ENCODE data around the gene DIAPH2.

Gene DIAPH2

DNA sequence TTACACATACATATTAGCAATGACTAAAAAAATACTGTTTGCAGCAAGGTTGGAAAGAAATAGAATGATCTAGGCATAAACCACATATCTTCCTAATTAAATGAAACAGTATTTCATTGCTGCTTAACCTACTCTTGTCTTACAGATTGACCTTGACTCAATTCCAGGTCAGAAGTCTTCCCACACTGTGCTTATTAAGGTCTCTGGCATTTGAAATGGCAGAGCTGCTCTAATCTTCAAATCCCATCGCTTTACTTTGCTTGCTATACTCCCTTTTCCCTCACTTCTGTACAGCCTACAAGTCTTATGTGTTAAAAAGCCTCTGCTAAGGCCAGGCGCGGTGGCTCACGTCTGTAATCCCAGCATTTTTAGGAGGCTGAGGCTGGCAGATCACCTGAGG lies 623.5 kb downstream of the DIAPH2 start:
- DNase-seq (ENCODE audit: low read depth), result no peak

DNA sequence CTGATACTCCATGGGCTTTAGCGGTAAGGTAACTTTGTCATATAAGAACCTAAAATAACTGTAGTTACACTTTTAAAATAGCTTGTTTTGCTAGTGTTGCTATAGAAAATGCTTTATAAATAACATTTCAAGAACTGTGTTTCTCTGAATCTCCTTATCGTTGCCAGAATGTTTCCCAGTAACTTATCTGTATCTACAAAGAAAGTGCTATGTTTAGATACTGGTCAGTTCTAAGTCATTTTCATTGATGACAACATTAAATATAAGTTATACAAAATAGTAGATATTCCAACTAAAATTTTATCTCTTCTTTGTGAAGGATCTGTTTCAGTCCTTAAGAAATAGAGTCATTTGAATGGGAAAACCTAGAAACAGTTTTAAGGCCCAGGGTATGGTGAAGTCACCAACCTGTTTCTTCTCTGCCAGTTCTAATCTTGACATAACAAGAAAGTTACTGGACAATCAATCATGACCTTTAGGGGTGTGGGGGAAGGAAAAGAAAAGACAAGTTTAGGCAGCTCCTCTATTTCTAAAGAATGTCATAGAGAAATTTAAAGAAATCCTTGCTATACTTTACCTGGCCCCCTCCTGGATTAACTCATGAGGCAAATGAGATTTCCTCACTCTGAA lies 625.0 kb downstream of the DIAPH2 start:
- no peak for DNase-seq (ENCODE audit: low read depth)

DNA sequence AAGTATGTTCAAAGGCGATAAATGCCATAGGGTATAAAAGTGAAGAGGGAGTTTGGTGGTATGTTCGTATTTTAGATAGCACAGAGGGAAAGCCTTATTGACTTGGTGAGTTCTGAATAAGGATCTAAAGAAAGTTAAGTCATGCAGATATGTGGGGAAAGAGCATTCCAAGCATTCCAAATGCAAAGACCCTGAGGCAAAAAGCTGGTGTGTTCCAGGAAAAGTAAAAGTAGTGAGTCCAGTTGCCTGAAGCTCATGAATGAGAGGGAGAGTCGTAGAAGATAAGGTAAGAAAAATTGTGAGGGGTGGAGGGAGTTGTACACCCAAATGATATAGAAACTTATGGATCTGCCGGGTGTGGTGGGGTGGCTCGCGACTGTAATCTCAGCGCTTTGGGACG lies 625.7 kb downstream of the DIAPH2 start:
- no peak for DNase-seq (ENCODE audit: low read depth)

DNA sequence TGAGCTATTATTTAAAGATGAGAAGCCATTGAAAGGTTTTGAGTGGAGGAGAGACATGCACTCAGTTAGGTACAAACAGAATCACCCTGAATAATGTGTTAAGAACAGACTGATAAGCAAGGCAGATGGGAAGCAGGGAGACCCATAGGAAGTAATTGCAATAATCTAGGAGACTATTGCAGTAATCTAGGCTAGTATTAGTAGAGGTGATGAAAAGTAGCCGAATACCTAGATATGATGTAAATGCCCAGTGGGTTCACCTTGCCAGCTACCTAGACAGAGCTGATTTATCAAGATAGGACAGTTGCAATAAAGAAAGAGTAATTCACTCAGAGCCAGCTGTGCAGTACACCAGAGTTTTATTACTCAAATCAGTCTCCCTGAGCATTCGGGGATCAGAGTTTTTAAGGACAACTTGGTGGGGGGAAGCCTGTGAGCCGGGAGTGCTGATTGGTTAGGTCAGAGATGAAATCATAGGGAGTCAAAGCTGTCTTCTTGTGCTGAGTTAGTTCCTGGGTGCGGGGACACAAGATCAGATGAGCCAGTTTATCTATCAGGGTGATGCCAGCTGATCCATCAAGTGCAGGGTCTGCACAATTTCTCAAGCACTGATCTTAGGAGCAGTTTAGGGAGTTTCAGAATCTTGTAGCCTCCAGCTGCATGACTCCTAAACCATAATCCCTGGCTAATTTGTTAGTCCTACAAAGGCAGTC lies 626.6 kb downstream of the DIAPH2 start:
- DNase-seq (ENCODE audit: low read depth), result no peak

DNA sequence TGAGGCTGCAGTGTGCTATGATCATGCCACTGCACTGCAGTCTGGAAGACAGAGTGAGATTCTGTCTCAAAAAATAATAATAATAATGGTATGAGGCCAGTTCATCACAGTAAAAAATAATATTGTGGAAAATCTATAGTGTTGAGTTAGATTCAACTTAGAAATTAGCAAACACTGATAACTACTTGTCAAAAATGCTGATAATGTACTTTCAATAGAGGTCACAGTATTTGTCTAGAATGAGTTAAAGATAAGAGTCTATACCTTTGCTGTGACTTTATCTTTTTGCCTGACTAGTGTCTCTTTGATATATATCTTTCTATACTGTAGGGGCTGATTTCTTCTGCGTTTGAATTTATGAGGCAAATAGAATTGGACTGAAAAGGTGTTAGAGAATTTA lies 629.7 kb downstream of the DIAPH2 start:
- no peak for DNase-seq (ENCODE audit: low read depth)

DNA sequence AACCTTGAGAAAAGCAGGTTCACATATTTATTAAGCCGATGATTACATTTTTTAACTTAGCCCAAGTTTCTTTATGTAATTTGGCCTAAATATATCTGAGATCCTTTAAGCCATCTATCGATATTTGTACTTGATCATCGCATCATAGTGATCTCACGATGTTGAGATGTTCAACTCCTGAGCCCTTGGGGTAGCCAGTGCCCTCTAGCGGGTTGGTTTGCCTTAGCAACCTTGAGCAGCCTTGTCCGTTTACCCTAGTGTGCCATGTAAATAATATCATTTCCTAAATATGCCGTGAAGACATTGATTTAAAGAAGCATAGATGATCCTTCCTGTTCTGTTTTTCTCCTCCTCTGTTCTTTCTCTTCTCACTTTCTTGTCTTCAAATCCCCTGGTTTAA lies 631.3 kb downstream of the DIAPH2 start:
- no peak for DNase-seq (ENCODE audit: low read depth)

DNA sequence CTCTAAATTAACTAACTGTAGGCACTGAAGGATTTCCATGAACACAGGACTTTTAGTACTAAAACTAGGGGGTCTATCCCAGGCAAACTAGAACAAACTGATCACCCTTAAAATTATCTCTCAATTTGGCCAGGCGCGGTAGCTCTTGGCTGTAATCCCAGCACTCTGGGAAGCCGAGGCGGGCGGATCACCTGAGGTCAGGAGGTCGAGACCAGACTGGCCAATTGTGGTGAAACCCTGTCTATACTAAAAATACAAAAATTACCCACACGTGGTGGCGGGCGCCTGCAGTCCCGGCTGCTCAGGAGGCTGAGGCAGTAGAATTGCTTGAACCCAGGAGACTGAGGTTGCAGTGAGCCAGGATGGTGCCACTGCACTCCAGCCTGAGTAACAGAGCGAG lies 635.7 kb downstream of the DIAPH2 start:
- DNase-seq (ENCODE audit: low read depth), result no peak

DNA sequence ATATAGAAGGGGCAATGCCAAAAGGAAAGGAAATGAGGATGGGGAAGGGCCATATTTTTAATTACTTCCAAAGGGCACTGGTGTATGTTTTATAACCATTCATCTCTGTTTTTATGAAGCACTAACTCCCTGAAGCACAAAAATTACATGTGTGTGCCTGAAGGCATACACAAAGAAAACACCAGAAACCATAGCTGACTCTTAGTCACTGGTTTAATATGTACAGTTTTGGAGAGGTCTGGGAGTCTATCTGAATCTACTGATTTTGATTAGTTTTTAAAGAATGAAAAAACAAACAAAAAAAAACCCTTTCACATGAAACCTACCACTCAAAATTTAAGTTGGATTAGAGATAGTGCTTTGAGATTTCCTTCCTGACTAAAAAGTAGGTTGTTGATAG lies 637.8 kb downstream of the DIAPH2 start:
- DNase-seq (ENCODE audit: low read depth), result no peak

DNA sequence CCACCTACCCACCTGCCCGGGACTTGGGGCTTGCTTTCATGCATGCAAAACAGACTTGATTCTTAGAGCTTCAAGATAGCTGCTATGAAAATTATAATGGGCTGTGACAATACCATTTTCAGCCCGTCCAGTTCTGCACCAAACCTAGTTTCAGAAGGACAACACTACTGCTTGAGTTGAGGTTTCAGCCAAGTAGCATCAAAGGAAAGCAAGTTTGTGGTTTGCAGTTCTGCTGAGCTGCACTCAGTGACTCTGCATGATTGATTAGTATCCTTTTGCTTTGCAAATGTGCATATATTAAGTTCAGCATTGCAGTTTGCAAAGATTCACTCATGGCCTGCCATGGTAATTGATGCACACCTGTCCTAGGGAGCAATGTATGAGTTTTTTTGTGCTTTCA lies 641.8 kb downstream of the DIAPH2 start:
- no peak for DNase-seq (ENCODE audit: low read depth)

DNA sequence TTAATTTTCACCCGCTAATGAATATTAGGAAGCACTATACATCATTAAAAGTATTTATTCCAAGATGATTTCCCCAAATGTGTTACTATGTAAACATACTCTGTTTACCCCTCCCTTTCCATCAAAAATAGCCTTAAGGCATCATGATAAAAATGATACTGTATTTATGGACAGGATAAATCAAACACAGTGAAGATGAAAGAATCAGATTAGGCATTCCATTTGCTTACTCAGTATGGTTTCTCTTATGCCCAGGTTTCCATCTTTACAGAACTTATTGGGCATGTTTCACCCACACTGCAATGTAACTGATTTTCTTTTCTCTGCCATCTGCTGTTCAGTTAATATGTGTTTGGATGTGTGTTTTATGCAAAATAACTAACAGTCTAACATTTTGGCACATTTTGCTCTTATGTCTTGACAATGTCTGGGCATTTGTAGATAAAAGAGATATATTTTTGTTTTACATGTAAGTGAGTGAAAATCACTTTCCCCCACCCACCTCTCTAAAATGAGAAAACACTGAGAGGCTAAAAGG lies 644.3 kb downstream of the DIAPH2 start:
- DNase-seq (ENCODE audit: low read depth), result no peak

DNA sequence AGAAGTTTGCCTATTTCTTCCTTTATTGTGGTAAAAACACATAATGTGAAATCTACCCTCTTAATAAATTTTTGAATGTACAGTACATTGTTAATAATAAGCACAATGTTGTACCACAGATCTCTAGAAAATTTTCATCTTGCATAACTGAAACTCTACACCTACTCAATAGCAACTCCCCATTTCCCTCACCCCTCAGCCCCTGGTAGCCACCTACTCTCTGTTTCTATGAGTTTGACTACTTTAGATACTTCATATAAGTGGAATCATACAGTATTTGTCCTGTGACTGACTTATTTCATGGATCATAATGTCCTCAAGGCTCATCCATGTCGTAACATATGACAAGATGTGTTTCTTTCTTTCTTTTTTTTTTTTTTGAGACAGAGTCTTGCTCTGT lies 645.5 kb downstream of the DIAPH2 start:
- no peak for DNase-seq (ENCODE audit: low read depth)

DNA sequence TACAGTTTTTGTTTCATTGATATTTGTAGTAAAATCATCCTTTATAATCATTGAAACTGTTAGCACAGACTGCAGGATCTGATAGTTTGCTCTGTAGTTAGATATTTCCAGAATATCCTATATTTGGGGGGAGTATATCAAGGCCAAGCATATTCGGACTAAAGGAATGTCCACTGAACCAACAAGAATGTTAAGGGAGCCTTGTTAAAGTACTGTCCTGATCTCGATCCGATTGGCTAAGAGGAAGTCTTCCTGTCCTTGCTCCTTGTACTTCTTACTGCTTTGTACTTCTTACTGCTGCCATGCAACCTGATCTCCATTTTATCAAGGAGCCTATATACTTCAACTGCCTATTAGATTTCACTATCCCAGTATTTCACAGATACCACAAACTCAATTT lies 648.3 kb downstream of the DIAPH2 start:
- DNase-seq (ENCODE audit: low read depth), result no peak

DNA sequence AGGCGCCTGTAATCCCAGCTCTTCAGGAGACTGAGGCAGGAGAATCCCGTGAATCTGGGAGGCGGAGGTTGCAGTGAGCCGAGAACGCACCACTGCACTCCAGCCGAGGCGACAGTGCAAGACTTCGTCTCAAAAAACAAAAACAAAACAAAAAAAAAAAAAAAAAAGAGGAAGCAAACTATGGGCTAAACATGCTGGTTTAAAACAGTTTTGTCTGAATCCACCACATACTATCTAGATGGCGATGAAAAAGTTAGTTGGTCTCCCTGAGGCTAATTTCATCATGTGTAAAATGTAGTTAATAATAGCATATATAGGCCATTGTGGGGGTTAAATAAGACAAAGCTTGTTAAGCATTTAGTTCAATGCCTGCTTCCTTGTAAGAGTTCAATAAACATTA lies 650.2 kb downstream of the DIAPH2 start:
- DNase-seq (ENCODE audit: low read depth), result no peak

DNA sequence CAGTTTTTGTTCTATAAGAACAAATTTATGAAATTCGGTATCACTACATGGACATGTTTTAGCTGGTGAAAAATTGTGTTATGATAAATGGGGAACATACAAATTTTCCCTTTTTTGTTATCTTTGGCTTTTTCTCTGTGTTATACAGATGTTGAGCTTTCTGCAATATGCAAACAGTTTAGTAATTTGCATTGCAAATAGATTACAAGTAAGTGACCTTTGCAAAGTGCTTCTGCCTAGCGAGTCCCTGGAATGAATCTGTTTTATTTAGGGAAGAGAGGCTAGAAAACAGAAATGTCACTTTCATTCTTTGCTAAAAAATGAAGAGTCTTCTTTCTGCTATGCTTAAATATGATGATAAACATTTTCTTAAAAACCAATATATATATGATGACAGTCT lies 660.1 kb downstream of the DIAPH2 start:
- DNase-seq (ENCODE audit: low read depth), result no peak

DNA sequence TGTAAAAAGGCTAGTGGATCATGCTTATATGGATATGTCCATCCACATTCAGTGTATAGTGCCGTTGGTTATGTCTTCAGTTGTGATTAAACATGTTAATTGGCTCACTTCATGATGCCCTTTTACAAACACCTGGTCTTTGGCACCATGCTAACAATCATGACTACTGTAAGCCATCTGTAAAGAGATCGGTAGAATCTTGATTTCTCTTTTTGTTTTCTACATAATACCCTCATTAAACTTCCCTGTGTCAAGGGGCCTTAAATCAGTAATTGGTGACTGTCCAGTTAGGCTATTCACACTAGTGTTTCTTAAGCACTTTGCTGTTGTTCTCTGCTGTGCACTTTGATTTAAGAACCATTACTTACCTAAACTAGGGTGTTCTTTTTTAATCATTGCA lies 674.3 kb downstream of the DIAPH2 start:
- no peak for DNase-seq (ENCODE audit: low read depth)

DNA sequence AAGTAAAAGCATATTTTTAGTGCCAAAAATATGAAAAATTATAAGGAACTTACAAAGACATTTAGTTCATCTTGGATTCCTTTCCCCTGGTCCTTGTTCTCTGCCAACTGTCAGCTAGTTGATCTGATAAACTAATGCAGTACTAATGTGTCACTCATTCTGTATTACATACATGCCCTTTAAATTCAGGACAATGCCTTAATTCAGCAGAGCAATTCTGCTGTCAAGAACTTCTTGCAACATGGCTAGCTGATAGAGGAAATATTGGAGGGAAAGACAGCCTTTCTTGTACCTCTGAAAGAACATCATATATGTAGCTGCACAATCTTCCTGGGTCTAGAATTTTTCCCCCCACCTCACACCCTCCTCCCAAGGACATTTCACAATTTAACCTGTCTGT lies 679.2 kb downstream of the DIAPH2 start:
- no peak for DNase-seq (ENCODE audit: low read depth)

DNA sequence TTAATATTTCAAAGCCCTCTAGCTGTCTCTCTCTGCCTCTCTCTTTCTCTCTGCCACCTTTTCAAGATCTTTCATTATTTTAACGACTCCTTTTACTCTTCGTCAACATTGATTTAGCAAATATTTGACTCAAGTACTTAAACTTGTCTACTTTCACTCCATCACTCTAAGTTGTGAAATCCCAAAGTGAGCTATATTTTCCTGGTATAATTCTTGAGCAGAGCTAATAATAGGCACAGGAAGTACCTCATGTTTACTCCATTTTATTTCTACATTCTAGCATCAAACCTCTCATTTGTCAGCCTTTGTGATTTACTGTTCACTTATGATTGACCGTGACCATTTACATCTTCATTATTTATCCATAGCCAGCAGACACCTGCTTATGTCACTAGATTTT lies 681.6 kb downstream of the DIAPH2 start:
- no peak for DNase-seq (ENCODE audit: low read depth)

DNA sequence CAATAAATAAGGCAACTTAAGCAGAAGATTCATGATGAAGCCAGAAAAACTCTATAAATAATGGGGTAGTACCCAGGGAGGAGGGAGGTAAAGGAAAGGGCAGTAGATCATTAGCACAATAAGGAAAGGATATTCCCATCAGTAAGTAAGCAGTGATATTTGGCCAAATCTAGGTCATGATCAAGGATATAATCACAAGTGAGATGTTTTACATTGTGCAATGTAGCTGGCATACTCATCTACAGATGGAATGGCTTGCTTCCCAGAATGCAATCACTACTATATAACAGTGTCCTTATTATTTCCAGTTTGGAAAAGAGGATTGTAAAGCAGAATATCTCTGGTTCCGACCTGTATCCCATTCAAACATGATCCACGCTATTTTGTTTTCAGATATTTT lies 682.5 kb downstream of the DIAPH2 start:
- DNase-seq (ENCODE audit: low read depth), result no peak

DNA sequence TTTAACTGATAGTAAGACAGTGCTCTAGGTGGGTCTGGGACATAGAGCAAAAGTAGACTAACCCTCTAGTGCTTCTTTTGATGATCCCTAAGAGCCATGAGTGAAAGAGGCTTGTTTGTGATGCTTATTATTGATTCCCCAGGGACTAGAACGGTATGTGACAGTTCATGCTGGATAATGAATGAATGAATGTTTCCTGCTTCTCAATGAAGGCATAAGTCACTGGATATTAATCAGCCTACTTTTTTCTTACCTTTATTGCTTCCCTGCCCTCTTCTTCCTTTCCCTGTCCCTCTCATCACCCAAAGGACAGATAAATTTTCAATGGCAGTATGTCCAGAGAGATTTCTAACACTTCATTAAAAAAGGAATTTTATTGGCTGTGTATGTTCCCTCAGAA lies 685.3 kb downstream of the DIAPH2 start:
- no peak for DNase-seq (ENCODE audit: low read depth)

DNA sequence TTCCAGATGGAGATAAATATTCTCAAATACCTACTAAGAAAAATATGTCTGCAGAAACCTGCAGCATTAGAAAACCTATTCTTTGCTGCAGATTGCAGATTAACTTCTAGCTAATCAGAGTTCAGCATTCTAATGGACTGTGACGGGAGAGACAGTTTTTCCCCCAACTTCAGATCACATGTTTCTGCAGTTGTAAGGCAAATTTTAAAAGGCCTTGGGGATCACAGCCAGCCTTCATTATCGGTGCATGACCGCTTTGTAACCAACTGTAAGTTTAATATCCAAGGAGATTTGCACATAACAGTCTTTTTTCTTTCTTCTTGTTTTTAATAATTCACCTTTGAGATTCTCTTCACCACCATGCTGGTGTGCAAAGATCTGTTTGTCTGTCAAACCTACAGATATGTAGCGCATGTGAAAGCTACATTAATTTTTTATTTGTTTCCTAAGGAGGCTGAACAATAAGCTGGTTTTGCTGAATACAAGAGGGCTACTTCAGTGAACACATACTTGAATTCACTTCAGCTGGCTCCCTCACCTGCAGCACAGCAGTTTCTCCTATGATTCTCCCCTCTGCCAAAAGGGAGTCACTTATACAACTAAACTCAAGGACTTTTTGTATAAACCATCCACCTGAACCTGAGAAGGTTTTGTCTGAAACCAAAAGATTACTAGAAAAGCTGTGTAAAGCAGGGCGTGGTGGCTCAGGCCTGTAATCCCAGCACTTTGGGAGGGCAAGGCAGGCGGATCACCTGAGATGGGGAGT lies 687.5 kb downstream of the DIAPH2 start:
- DNase-seq (ENCODE audit: low read depth), result no peak

DNA sequence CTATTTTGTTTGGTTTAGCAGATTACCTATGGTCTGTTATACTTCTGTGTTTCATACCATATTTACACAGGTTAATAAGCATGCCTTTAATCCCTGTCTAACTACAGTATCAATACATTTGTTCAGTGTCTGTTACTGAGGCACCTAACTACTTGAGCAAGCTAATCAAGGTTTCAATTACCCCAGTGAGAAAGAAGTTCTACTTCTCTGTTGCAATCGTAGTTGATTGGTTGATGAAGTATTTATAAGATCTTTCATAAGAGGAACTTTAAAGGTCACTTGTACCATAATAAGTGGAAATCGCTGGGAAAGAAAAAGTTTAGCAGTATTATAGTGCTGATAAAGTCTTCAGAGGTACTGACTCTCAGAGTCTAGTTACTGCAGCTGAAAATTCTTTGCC lies 689.6 kb downstream of the DIAPH2 start:
- no peak for DNase-seq (ENCODE audit: low read depth)

DNA sequence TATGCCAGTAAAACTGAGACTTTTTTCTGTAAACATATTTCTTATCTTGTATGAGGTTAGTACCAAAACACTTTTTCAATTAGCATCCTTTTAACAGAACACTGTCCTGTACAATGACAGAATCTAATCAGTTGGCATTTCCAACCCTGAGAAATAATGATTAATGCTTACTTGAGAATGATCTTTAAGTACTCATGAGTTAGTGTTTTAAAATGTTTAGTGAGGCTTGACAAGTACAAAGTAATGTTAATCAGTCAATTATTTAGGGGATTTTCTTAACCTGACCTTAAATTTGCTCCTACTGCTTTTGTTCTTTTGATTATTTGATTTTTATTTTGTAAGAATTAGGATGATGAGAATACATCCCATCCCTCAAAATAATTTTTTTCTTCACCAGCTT lies 695.6 kb downstream of the DIAPH2 start:
- DNase-seq (ENCODE audit: low read depth), result no peak

DNA sequence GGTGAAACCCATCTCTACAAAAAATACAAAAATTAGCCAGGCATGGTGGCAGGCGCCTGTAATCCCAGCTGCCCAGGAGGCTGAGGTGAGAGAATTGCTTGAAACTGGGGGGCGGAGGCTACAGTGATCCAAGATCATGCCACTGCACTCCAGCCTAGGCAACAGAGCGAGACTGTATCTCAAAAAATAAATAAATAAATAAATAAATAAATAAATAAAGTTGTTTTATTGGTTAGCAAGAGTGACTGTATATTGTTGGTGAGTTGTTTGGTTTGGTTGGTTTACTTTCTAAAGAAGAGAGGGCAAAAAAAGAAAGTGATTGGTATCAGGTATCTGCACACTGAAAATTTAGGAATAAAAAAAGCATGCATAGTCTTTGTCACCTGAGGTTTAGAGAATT lies 700.0 kb downstream of the DIAPH2 start:
- no peak for DNase-seq (ENCODE audit: low read depth)

All from stimulated activated CD8-positive, alpha-beta memory T cell treated with anti-CD3 and anti-CD28 coated beads, Interleukin-4, amount 100 ng/mL, for 24 hours (primary cell).